GM19035 (cell line): ENCODE data around the gene LHPP.

Experiments used
- ATAC-seq: cut with Tn5 transposase; IDR thresholded peaks from one replicate; pipeline ENCODE4 v1.9.1; 2021; ENCODE audit not compliant: unreplicated experiment

Gene LHPP

GRCh38 chr10:124447751-124448466 is 13.7 kb upstream of the LHPP start:
- ATAC-seq, result no peak

- no peak for ATAC-seq
Observed at GRCh38 chr10:124448696-124449169, 12.9 kb upstream of the LHPP start.

- ATAC-seq, result no peak
Observed at GRCh38 chr10:124449170-124450011, 12.2 kb upstream of the LHPP start.

- ATAC-seq, result no peak
Observed at GRCh38 chr10:124450012-124450782, 11.4 kb upstream of the LHPP start, which contains the start of gene NKX1-2. Gene NKX1-2 (minus strand): TSS chr10:124450035. CDS start chr10:124449943, 92 bp downstream.

GRCh38 chr10:124450783-124451057 is 10.9 kb upstream of the LHPP start:
- no peak for ATAC-seq

GRCh38 chr10:124451276-124451675 is 10.3 kb upstream of the LHPP start:
- ATAC-seq, result no peak

- ATAC-seq, result no peak
Observed at GRCh38 chr10:124453960-124454610, 7.5 kb upstream of the LHPP start.

- no peak for ATAC-seq
Observed at GRCh38 chr10:124455441-124455840, 6.2 kb upstream of the LHPP start.

GRCh38 chr10:124458473-124458872 is 3.1 kb upstream of the LHPP start:
- no peak for ATAC-seq

- no peak for ATAC-seq
Observed at GRCh38 chr10:124458889-124459288, 2.7 kb upstream of the LHPP start.

GRCh38 chr10:124459395-124459794 is 2.2 kb upstream of the LHPP start:
- ATAC-seq, result no peak

GRCh38 chr10:124460144-124460543 is 1.5 kb upstream of the LHPP start:
- no peak for ATAC-seq

GRCh38 chr10:124462348-124462695 is 699 bp downstream of the LHPP start:
- peak; percentile 1 for ATAC-seq

- no peak for ATAC-seq
Observed at GRCh38 chr10:124464028-124464965, 2.7 kb downstream of the LHPP start.

- peak; percentile 36 for ATAC-seq
Observed at GRCh38 chr10:124465003-124465776, 3.6 kb downstream of the LHPP start.

- ATAC-seq, result no peak
Observed at GRCh38 chr10:124465777-124466488, 4.3 kb downstream of the LHPP start.

GRCh38 chr10:124467165-124467564 is 5.5 kb downstream of the LHPP start:
- no peak for ATAC-seq

- no peak for ATAC-seq
Observed at GRCh38 chr10:124468624-124469023, 7.0 kb downstream of the LHPP start.
